K562 (cell line): ENCODE results near the gene PCID2. TPM values are rescaled to one million over a fixed set of nuclear protein-coding genes. Genes with fewer than 3 reads are reported as not detected.

Experiments
- ATAC-seq: fragments of 200-7000 bp; cut with Tn5 transposase; 3 replicates; pipeline ENCODE4 v1.9.1; 2020; ENCODE audit warnings: moderate library complexity
- BruUV-seq: library from RNA; stranded (reverse); fragments of 400-500 nt; replicated peaks from 2 replicates; lab custom pipeline; 2021; lab: Mats Ljungman, UMichigan
- CTCF ChIA-PET: fragments of 300-600 bp; formaldehyde crosslinking; extraction: SDS; loops from one replicate; lab custom pipeline; 2021; ENCODE audit warnings: low intra/inter-chr PET ratio; lab: Yijun Ruan, JAX
- POLR2A ChIA-PET: fragments of 300-600, 350-650 bp; sonication (Branson Sonifier 250); formaldehyde crosslinking; extraction: SDS; loops from one replicate; lab custom pipeline; 2021; ENCODE audit warnings: antibody characterized with exemption, inconsistent platforms; lab: Yijun Ruan, JAX
- DNase-seq, 4 experiments: peaks; one replicate each; pipeline versions ENCODE4 v3.0.0 to v3.0.0-alpha.2; 2011 to 2018; ENCODE audit warnings: low spot score in 3 of 4, mixed read lengths in 3 of 4; ENCODE audit errors: extremely low read depth in 1 of 4
- FAIRE-seq: peaks from 2 replicates; lab custom pipeline; 2011; peaks lifted over from hg19 to GRCh38; lab: Jason Lieb, UNC
- H2AFZ ChIP-seq: 2 replicates; pipeline ENCODE4 v1.6.0; 2011; ENCODE audit warnings: low read depth, low read length, control low read depth, inconsistent platforms
- H3K27ac ChIP-seq: fragments of 200-600 bp; 3 replicates; pipeline ENCODE4 v1.8.0; 2011; ENCODE audit warnings: low read depth, mild to moderate bottlenecking, control low read depth, inconsistent platforms, low read length, moderate library complexity, mixed read lengths; ENCODE audit errors: extremely low read depth
- H3K27me3 ChIP-seq, 2 experiments: fragments of 300-600 bp in 1 of 2; 2 replicates in 1 of 2; 3 replicates in 1 of 2; pipeline versions ENCODE4 v1.6.0 to v1.8.0; 2011; ENCODE audit warnings: inconsistent platforms in 2 of 2, low read length in 2 of 2, mild to moderate bottlenecking in 1 of 2, mixed read lengths in 1 of 2, moderate library complexity in 1 of 2; ENCODE audit not compliant: control insufficient read depth in 2 of 2, insufficient read depth in 2 of 2
- H3K36me3 ChIP-seq: fragments of 300-600 bp; 3 replicates; pipeline ENCODE4 v1.8.0; 2011; ENCODE audit warnings: mild to moderate bottlenecking, low read length, inconsistent platforms; ENCODE audit not compliant: control insufficient read depth, insufficient read depth
- H3K4me1 ChIP-seq, 2 experiments: fragments of 200-600 bp in 1 of 2; replicated peaks in 1 of 2; 2 replicates in 1 of 2; 3 replicates in 1 of 2; pipeline versions ENCODE4 v1.5.1 to v1.8.0; 2011; ENCODE audit warnings: inconsistent platforms in 2 of 2, low read length in 2 of 2, mild to moderate bottlenecking in 1 of 2, mixed read lengths in 1 of 2, moderate library complexity in 1 of 2; ENCODE audit not compliant: control insufficient read depth in 2 of 2, insufficient read depth in 2 of 2
- H3K4me2 ChIP-seq: 2 replicates; pipeline ENCODE4 v1.6.1; 2011; ENCODE audit warnings: low read length, control low read depth, inconsistent platforms, mixed read lengths; ENCODE audit not compliant: insufficient read depth
- H3K4me3 ChIP-seq: fragments of 200-600 bp; sonication (generic), shearing (Covaris generic); 2 replicates; pipeline ENCODE4 v1.5.1; 2016; ENCODE audit warnings: control low read depth, inconsistent platforms
- H3K79me2 ChIP-seq: fragments of 200-600 bp; 3 replicates; pipeline ENCODE4 v1.8.0; 2011; ENCODE audit warnings: low read length, inconsistent platforms; ENCODE audit not compliant: control insufficient read depth, insufficient read depth
- H3K9ac ChIP-seq, 2 experiments: 2 replicates each; pipeline versions ENCODE4 v1.6.0 to v1.6.1; 2011; ENCODE audit warnings: low read depth in 2 of 2, low read length in 2 of 2, control low read depth in 1 of 2, inconsistent platforms in 1 of 2, mild to moderate bottlenecking in 1 of 2, mixed read lengths in 1 of 2; ENCODE audit not compliant: insufficient read depth in 1 of 2
- H3K9me1 ChIP-seq: one replicate; pipeline ENCODE4 v1.6.0; 2011; ENCODE audit warnings: inconsistent platforms, mild to moderate bottlenecking, low read length, moderate library complexity; ENCODE audit not compliant: control insufficient read depth, insufficient read depth
- H3K9me3 ChIP-seq: replicated peaks from 2 replicates; pipeline ENCODE4 v1.5.1; 2011; ENCODE audit warnings: low read depth, low read length, inconsistent platforms; ENCODE audit not compliant: control insufficient read depth, insufficient read depth
- H4K20me1 ChIP-seq: replicated peaks from 2 replicates; pipeline ENCODE4 v1.6.1; 2011; ENCODE audit warnings: low read length, inconsistent platforms, mixed read lengths; ENCODE audit not compliant: control insufficient read depth, insufficient read depth
- DIDO1 ChIP-seq: fragments of 450-650 bp; IDR thresholded peaks from 2 replicates; pipeline ENCODE4 v1.6.1; 2016; ENCODE audit warnings: low read depth, missing biosample characterization, missing genetic modification characterization
- ERF ChIP-seq: fragments of 450-650 bp; formaldehyde crosslinking; IDR thresholded peaks from 2 replicates; pipeline ENCODE4 v1.4.0; 2020; ENCODE audit warnings: mild to moderate bottlenecking, mixed read lengths
- FIP1L1 ChIP-seq: fragments of 200-400 bp; formaldehyde crosslinking; IDR thresholded peaks from 2 replicates; pipeline ENCODE4 v1.6.1; 2018; ENCODE audit warnings: mild to moderate bottlenecking, low read depth, low read length; ENCODE audit not compliant: poor library complexity, severe bottlenecking
- GTF3C2 ChIP-seq: IDR thresholded peaks from 3 replicates; pipeline ENCODE4 v1.6.1; 2011; ENCODE audit warnings: borderline replicate concordance, mild to moderate bottlenecking, moderate library complexity; ENCODE audit not compliant: insufficient read length; ENCODE audit errors: extremely low read depth
- HDAC2 ChIP-seq: fragments of 450-650 bp; IDR thresholded peaks from 2 replicates; pipeline ENCODE4 v1.6.1; 2016; ENCODE audit warnings: mild to moderate bottlenecking
- ILK ChIP-seq: fragments of 450-650 bp; IDR thresholded peaks from 2 replicates; pipeline ENCODE4 v1.6.1; 2016; ENCODE audit warnings: missing genetic modification characterization, low read depth, mild to moderate bottlenecking, missing compliant biosample characterization, moderate library complexity, borderline replicate concordance
- MAFF ChIP-seq: IDR thresholded peaks from 2 replicates; pipeline ENCODE4 v1.6.1; 2012; ENCODE audit warnings: low read length, improper control_type of control experiment
- POU5F1 ChIP-seq: fragments of 150-350 bp; IDR thresholded peaks from 2 replicates; pipeline ENCODE4 v1.6.1; 2014; ENCODE audit warnings: borderline replicate concordance, low read length, low read depth, mild to moderate bottlenecking; ENCODE audit not compliant: partially characterized antibody
- SMAD3 ChIP-seq: fragments of 450-650 bp; formaldehyde crosslinking; conservative IDR thresholded peaks from 2 replicates; pipeline ENCODE4 v1.4.0; 2020; ENCODE audit warnings: mild to moderate bottlenecking
- SRF ChIP-seq, 2 experiments: fragments of 250-450, 450-650 bp in 1 of 2; sonication (Bioruptor Pico) in 1 of 2; sonication (generic) in 1 of 2; formaldehyde crosslinking; IDR thresholded peaks; 2 replicates each; pipeline versions ENCODE4 v1.5.0 to v1.5.1; 2020 to 2022; ENCODE audit warnings: mild to moderate bottlenecking in 1 of 2, missing genetic modification reagents in 1 of 2
- THAP7 ChIP-seq: fragments of 250-450 bp; sonication (Bioruptor Pico); IDR thresholded peaks from 2 replicates; pipeline ENCODE4 v1.5.0; 2021
- XRCC3 ChIP-seq: fragments of 450-650 bp; IDR thresholded peaks from 2 replicates; pipeline ENCODE4 v1.6.1; 2017; ENCODE audit warnings: mild to moderate bottlenecking, moderate library complexity
- ZFP1 ChIP-seq: fragments of 450-650 bp; formaldehyde crosslinking; IDR thresholded peaks from 2 replicates; pipeline ENCODE4 v1.4.0; 2020; ENCODE audit warnings: mild to moderate bottlenecking, mixed read lengths
- ZFPM2 ChIP-seq: fragments of 250-450 bp; sonication (Bioruptor Pico); IDR thresholded peaks from 2 replicates; pipeline ENCODE4 v1.5.1; 2022; ENCODE audit warnings: mild to moderate bottlenecking
- ZNF75A ChIP-seq: fragments of 450-650 bp; formaldehyde crosslinking; IDR thresholded peaks from 2 replicates; pipeline ENCODE4 v1.4.0; 2020; ENCODE audit warnings: mild to moderate bottlenecking
- WGBS: fragments of 100-300 bp; shearing (Covaris generic); methylation state at CpG from one replicate; pipeline ENCODE4 v1.1.6; 2016; ENCODE audit warnings: low coverage, mixed read lengths; ENCODE audit not compliant: insufficient coverage; ENCODE audit errors: missing lambda C conversion rate; 5-methylcytosine and 5-hydroxymethylcytosine counted together
- in situ Hi-C: fragments of 300-500 bp; cut with MboI; formaldehyde crosslinking; loops from 4 replicates; pipeline ENCODE4 v1.15.0; 2018; ENCODE audit warnings: inconsistent platforms, mixed read lengths
- intact Hi-C: fragments of 100-400 bp; cut with micrococcal nuclease; formaldehyde crosslinking; loops from 2 replicates; pipeline ENCODE4 v1.14.2; 2022
- polyA plus RNA-seq, 8 experiments: library from polyadenylated mRNA; depleted of rRNA in 4 of 8; stranded (reverse) in 5 of 8; unstranded in 3 of 8; fragments of >200 nt; fragmentation: Nextera tagmentation in 2 of 8; fragmentation: Illumina TruSeq in 1 of 8; extraction: Ambion mirVana in 2 of 8; extraction: Trizol in 1 of 8; gene quantifications; 2 replicates each; pipeline versions ENCODE4 v1.2.1 to v1.2.3, GENCODE V29; 2011 to 2014; ENCODE audit warnings: inconsistent platforms in 1 of 8, missing spikeins in 1 of 8
- total RNA-seq, 7 experiments: library from RNA; depleted of rRNA in 6 of 7; stranded (reverse); fragments of >200 nt in 6 of 7; fragmentation: Illumina TruSeq in 2 of 7; extraction: Trizol in 2 of 7; gene quantifications; 2 replicates each; pipeline versions ENCODE4 v1.2.1 to v1.2.3, GENCODE V29; 2011 to 2021; ENCODE audit warnings: low replicate concordance in 1 of 7

The PCID2 gene
- total and polyA plus RNA-seq, 9 of the 15 experiments (the other 6 are each of a cell fraction or from before 2014, with no cell fraction given) = 39.6 to 117 (median 59.6) TPM

- Histone ChIP-seq H3K4me3 (no peak overlapping the region), H3K4me2 (no peak overlapping the region), H3K27me3 (peaks cover 13 to 26% of the 10 kb centered on the region in 2 experiments; a peak in 4 of 5 replicates), H2AFZ (no peak overlapping the region), H3K27ac (no peak overlapping the region), H3K79me2 (no peaks in the 10 kb centered on the region), H3K4me1 (peaks cover 5 to 14% of the 10 kb centered on the region in 2 experiments; a peak in 3 of 5 replicates), H3K36me3 (no peaks in the 10 kb centered on the region), H3K9ac (no peak overlapping the region; a peak in 1 of 4 replicates), H3K9me3 (no peaks in the 10 kb centered on the region), H3K9me1 (no peaks in the 10 kb centered on the region), H4K20me1 (no peaks in the 10 kb centered on the region)
- 33% methylated on average over 11 of the region's 18 CpGs for WGBS
- DNase-seq (no peak), FAIRE-seq (no peak), ATAC-seq (no peak)
- ChIA-PET POLR2A (no interaction called here), CTCF (no interaction called here)
- intact Hi-C loops (no loop called here), in situ Hi-C loops (no loop called here)
- no TSS peak for BruUV-seq
- TF ChIP-seq DIDO1 (tag) = no peak
- TF ChIP-seq ZFP1 = no peak
- TF ChIP-seq ZFPM2 (CRISPR knock-in tag) = no peak
- no peak for TF ChIP-seq FIP1L1
- TF ChIP-seq SMAD3 (CRISPR knock-in tag) = no peak
- TF ChIP-seq GTF3C2 = no peak
- TF ChIP-seq THAP7 (CRISPR knock-in tag) = no peak
- TF ChIP-seq HDAC2 = no peak
- no peak for TF ChIP-seq ERF (CRISPR knock-in tag)
- TF ChIP-seq ILK (tag) = no peak
- no peak for TF ChIP-seq POU5F1
- no peak for TF ChIP-seq SRF (CRISPR knock-in tag; IDR thresholded peaks at IDR 0.05)
- no peak for TF ChIP-seq MAFF
- TF ChIP-seq XRCC3 = no peak
- no peak for TF ChIP-seq ZNF75A (CRISPR knock-in tag)
These were observed 66.9 kb downstream of the PCID2 start for GRCh38 chr13:113141601-113141970.
